Muscle of arm (tissue), 12 donors: ENCODE results near the gene MPG. TPM values are rescaled to one million over a fixed set of nuclear protein-coding genes. Genes with fewer than 3 reads are reported as not detected.
"Not testable (repeated sequence)": the region's sequence is repeated elsewhere in the genome, so short reads cannot be mapped to it uniquely, and the experiment has no call there.

Experiments
- DNase-seq: peaks from one replicate; pipeline ENCODE4 v3.0.0-alpha.2; 2013
- polyA plus RNA-seq, 12 donors: library from polyadenylated mRNA; unstranded; fragments of 120-200 nt; gene quantifications; one replicate each; pipeline ENCODE4 v1.2.1, GENCODE V29; 2013; ENCODE audit not compliant: insufficient read length in 12 of 12

MPG gene
- polyA plus RNA-seq, 12 donors = 16.8 to 38.1 (median 24.6) TPM; not detected in 1

- DNase-seq = no peak
These were observed 26.3 kb downstream of the MPG start for GRCh38 chr16:104355-104754.

GRCh38 chr16:104928-105327 lies 26.9 kb downstream of the MPG start:
- DNase-seq = no peak

GRCh38 chr16:105521-105920 lies 27.5 kb downstream of the MPG start:
- no peak for DNase-seq

- peak; percentile 81 for DNase-seq
These were observed 28.7 kb downstream of the MPG start for GRCh38 chr16:106623-107324.

GRCh38 chr16:112153-112840 lies 34.3 kb downstream of the MPG start:
- no peak for DNase-seq

- no peak for DNase-seq
These were observed 36.3 kb downstream of the MPG start for GRCh38 chr16:114327-114726.

- DNase-seq = no peak
These were observed 38.0 kb downstream of the MPG start for GRCh38 chr16:116015-116414.

GRCh38 chr16:117379-118365 lies 39.6 kb downstream of the MPG start:
- no peak for DNase-seq

GRCh38 chr16:118857-119256 lies 40.8 kb downstream of the MPG start:
- DNase-seq = no peak

GRCh38 chr16:119295-119694 lies 41.3 kb downstream of the MPG start:
- no peak for DNase-seq

- no peak for DNase-seq
These were observed 41.9 kb downstream of the MPG start for GRCh38 chr16:119835-120491.

GRCh38 chr16:120756-121155 lies 42.7 kb downstream of the MPG start:
- DNase-seq = no peak

GRCh38 chr16:122361-122760 lies 44.3 kb downstream of the MPG start:
- DNase-seq = no peak

- DNase-seq = not testable (repeated sequence)
These were observed 45.7 kb downstream of the MPG start for GRCh38 chr16:123558-124350.

- peak; percentile 66 for DNase-seq
These were observed 47.0 kb downstream of the MPG start for GRCh38 chr16:125011-125410.

GRCh38 chr16:129075-129474 lies 51.0 kb downstream of the MPG start:
- no peak for DNase-seq

- no peak for DNase-seq
These were observed 52.6 kb downstream of the MPG start for GRCh38 chr16:130533-131173.

- no peak for DNase-seq
These were observed 54.1 kb downstream of the MPG start for GRCh38 chr16:132120-132519.

- no peak for DNase-seq
These were observed 55.7 kb downstream of the MPG start for GRCh38 chr16:133716-134115.
